Measurements from ENCODE around the gene SLC22A24. TPM values are rescaled to one million over a fixed set of nuclear protein-coding genes. Genes with fewer than 3 reads are reported as not detected.
"Not testable (repeated sequence)": the region's sequence is repeated elsewhere in the genome, so short reads cannot be mapped to it uniquely, and the experiment has no call there.

SLC22A24 gene
- total RNA-seq, 1 experiment from 2014 or later = not detected

- no peak overlapping the region for H3K4me3 ChIP-seq (ENCODE audit: low read length)
- DNase-seq = no peak
- H3K4me2 ChIP-seq (ENCODE audit: low read depth, low read length, poor library complexity, severe bottlenecking) = no peak overlapping the region
- H3K27ac ChIP-seq (ENCODE audit: low read length) = no peak overlapping the region
- H3K9me2 ChIP-seq (replicated peaks; ENCODE audit: insufficient read depth, low read length) = no peaks in the 10 kb centered on the region
- no peaks in the 10 kb centered on the region for H3K79me2 ChIP-seq (ENCODE audit: low read length)
- no peaks in the 10 kb centered on the region for H3K27me3 ChIP-seq (ENCODE audit: low read length)
- no peaks in the 10 kb centered on the region for H3K9me3 ChIP-seq (ENCODE audit: low read length)
- H3K36me3 ChIP-seq (ENCODE audit: insufficient read depth, low read length) = no peaks in the 10 kb centered on the region
- no peaks in the 10 kb centered on the region for H3K4me1 ChIP-seq (ENCODE audit: low read length)
- H2AFZ ChIP-seq (ENCODE audit: low read length) = no peak overlapping the region
- no peak overlapping the region for H3K9ac ChIP-seq (ENCODE audit: low read length)
- no peaks in the 10 kb centered on the region for H4K20me1 ChIP-seq (ENCODE audit: insufficient read depth, low read depth, low read length)
These were observed 10.8 kb downstream of the SLC22A24 start for GRCh38 chr11:63132985-63133775.

- Histone ChIP-seq H3K4me3 (ENCODE audit: low read length) (no peak overlapping the region), H2AFZ (ENCODE audit: low read length) (no peak overlapping the region), H3K27me3 (ENCODE audit: low read length) (no peaks in the 10 kb centered on the region), H3K9me2 (replicated peaks; ENCODE audit: insufficient read depth, low read length) (no peaks in the 10 kb centered on the region), H3K9ac (ENCODE audit: low read length) (no peak overlapping the region), H3K79me2 (ENCODE audit: low read length) (no peaks in the 10 kb centered on the region), H3K36me3 (ENCODE audit: insufficient read depth, low read length) (no peaks in the 10 kb centered on the region), H3K4me2 (ENCODE audit: low read depth, low read length, poor library complexity, severe bottlenecking) (no peak overlapping the region), H4K20me1 (ENCODE audit: insufficient read depth, low read depth, low read length) (no peaks in the 10 kb centered on the region), H3K9me3 (ENCODE audit: low read length) (peaks cover 16% of the 10 kb centered on the region), H3K4me1 (ENCODE audit: low read length) (no peaks in the 10 kb centered on the region), H3K27ac (ENCODE audit: low read length) (no peak overlapping the region)
- DNase-seq = no peak
These were observed 44.5 kb downstream of the SLC22A24 start for GRCh38 chr11:63099555-63099954.

DNA sequence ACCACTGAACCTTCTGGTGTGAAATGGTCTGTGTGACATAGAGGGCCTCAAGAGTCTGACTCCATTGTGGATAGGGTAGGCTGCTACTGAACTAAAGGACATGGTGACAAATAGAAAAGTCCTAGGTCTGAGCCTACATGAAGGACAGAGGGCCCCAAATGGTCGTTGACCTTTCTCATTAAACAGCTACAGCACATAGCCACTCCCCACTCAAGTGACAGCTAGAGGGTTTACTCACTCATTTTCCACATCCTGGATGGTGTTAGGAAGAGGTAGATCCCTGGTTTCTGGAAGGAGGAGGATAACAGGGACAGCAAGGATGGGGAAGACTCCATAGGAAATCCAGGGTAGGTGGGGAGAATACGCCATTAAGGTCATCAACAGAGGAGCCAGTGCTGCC is 63.3 kb downstream of the SLC22A24 start:
- no peaks in the 10 kb centered on the region for H3K9me2 ChIP-seq (replicated peaks; ENCODE audit: insufficient read depth, low read length)
- H2AFZ ChIP-seq (ENCODE audit: low read length) = no peak overlapping the region
- no peaks in the 10 kb centered on the region for H4K20me1 ChIP-seq (ENCODE audit: insufficient read depth, low read depth, low read length)
- no peaks in the 10 kb centered on the region for H3K79me2 ChIP-seq (ENCODE audit: low read length)
- H3K36me3 ChIP-seq (ENCODE audit: insufficient read depth, low read length) = no peaks in the 10 kb centered on the region
- H3K27ac ChIP-seq (ENCODE audit: low read length) = no peak overlapping the region
- no peak for DNase-seq
- no peak overlapping the region for H3K4me2 ChIP-seq (ENCODE audit: low read depth, low read length, poor library complexity, severe bottlenecking)
- H3K4me3 ChIP-seq (ENCODE audit: low read length) = no peak overlapping the region
- H3K27me3 ChIP-seq (ENCODE audit: low read length) = no peaks in the 10 kb centered on the region
- no peak overlapping the region for H3K9ac ChIP-seq (ENCODE audit: low read length)
- no peaks in the 10 kb centered on the region for H3K9me3 ChIP-seq (ENCODE audit: low read length)
- H3K4me1 ChIP-seq (ENCODE audit: low read length) = no peaks in the 10 kb centered on the region

DNA sequence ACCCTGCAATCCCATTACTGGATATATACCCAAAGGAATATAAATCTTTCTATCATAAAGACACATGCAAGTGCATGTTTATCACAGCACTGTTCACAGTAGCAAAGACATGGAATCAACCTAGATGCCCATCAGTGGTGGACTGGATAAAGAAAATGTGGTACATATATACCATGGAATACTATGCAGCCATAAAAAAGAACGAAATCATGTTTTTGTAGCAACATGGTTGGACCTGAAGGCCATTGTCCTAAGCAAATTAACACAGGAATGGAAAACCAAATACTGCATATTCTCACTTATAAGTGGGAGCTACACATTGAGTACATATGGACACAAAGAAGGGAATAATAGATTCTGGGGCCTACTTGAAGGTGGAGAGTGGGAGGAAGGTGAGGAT is 97.8 kb downstream of the SLC22A24 start:
- not testable (repeated sequence) for H3K4me3 ChIP-seq (ENCODE audit: low read length); H3K4me2 ChIP-seq (ENCODE audit: low read depth, low read length, poor library complexity, severe bottlenecking); H3K27ac ChIP-seq (ENCODE audit: low read length); H3K27me3 ChIP-seq (ENCODE audit: low read length); H3K4me1 ChIP-seq (ENCODE audit: low read length); H3K36me3 ChIP-seq (ENCODE audit: insufficient read depth, low read length); H4K20me1 ChIP-seq (ENCODE audit: insufficient read depth, low read depth, low read length); H3K9ac ChIP-seq (ENCODE audit: low read length); H3K79me2 ChIP-seq (ENCODE audit: low read length); H3K9me3 ChIP-seq (ENCODE audit: low read length); H2AFZ ChIP-seq (ENCODE audit: low read length); DNase-seq; H3K9me2 ChIP-seq (replicated peaks; ENCODE audit: insufficient read depth, low read length)

GRCh38 chr11:63042596-63042995 is 101.4 kb downstream of the SLC22A24 start:
- H2AFZ ChIP-seq (ENCODE audit: low read length) = no peak overlapping the region

DNA sequence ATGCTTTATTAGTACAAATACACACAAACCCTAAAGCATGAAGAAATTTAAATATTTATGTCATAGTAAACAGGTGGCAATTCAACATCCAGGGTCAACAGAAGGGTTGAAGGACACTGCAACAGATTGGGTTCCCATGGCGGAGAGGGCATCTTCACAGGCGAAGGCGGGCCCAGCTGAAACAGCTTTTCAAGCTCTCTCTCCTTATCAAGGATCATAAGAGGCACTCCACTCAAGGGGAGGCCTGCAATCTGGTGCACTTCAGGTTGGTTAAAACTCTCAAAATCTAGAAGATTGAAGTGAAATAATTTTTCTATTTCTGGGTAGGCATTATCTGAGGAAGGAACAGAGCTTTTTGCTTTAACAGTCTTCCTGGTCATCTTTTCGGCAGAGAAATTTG is 111.6 kb downstream of the SLC22A24 start:
- Histone ChIP-seq H3K36me3 (ENCODE audit: insufficient read depth, low read length) (no peaks in the 10 kb centered on the region), H3K9ac (ENCODE audit: low read length) (no peak overlapping the region), H2AFZ (ENCODE audit: low read length) (no peak overlapping the region), H3K4me2 (ENCODE audit: low read depth, low read length, poor library complexity, severe bottlenecking) (no peak overlapping the region), H3K9me2 (replicated peaks; ENCODE audit: insufficient read depth, low read length) (no peaks in the 10 kb centered on the region), H3K27ac (ENCODE audit: low read length) (no peak overlapping the region), H3K79me2 (ENCODE audit: low read length) (no peaks in the 10 kb centered on the region), H3K4me1 (ENCODE audit: low read length) (no peaks in the 10 kb centered on the region), H3K27me3 (ENCODE audit: low read length) (no peaks in the 10 kb centered on the region), H3K9me3 (ENCODE audit: low read length) (no peaks in the 10 kb centered on the region), H3K4me3 (ENCODE audit: low read length) (no peak overlapping the region), H4K20me1 (ENCODE audit: insufficient read depth, low read depth, low read length) (no peaks in the 10 kb centered on the region)
- no peak for DNase-seq

More at GRCh38 chr11:63042596-63042995, 101.4 kb downstream of the SLC22A24 start:
- H3K9me2 ChIP-seq (replicated peaks; ENCODE audit: insufficient read depth, low read length) = no peaks in the 10 kb centered on the region
- H3K27ac ChIP-seq (ENCODE audit: low read length) = no peak overlapping the region
- H3K4me3 ChIP-seq (ENCODE audit: low read length) = no peak overlapping the region
- no peak overlapping the region for H3K4me2 ChIP-seq (ENCODE audit: low read depth, low read length, poor library complexity, severe bottlenecking)
- no peaks in the 10 kb centered on the region for H4K20me1 ChIP-seq (ENCODE audit: insufficient read depth, low read depth, low read length)
- no peaks in the 10 kb centered on the region for H3K27me3 ChIP-seq (ENCODE audit: low read length)
- H3K4me1 ChIP-seq (ENCODE audit: low read length) = no peaks in the 10 kb centered on the region
- no peaks in the 10 kb centered on the region for H3K36me3 ChIP-seq (ENCODE audit: insufficient read depth, low read length)
- H3K9me3 ChIP-seq (ENCODE audit: low read length) = no peaks in the 10 kb centered on the region
- H3K79me2 ChIP-seq (ENCODE audit: low read length) = no peaks in the 10 kb centered on the region
- DNase-seq = no peak
- no peak overlapping the region for H3K9ac ChIP-seq (ENCODE audit: low read length)

Other genes with a start within 250 kb of the SLC22A24 start
- gene CHRM1, start 222.9 kb downstream of the SLC22A24 start, total RNA-seq (2014; rRNA removed; shearing (Covaris generic); ENCODE audit: low replicate concordance) = not detected in 2 replicates
- not detected in 2 replicates for gene SLC22A6, start 159.3 kb downstream of the SLC22A24 start, total RNA-seq (2014; rRNA removed; shearing (Covaris generic); ENCODE audit: low replicate concordance)
- gene SLC22A8, start 128.4 kb downstream of the SLC22A24 start, total RNA-seq (2014; rRNA removed; shearing (Covaris generic); ENCODE audit: low replicate concordance) = not detected in 2 replicates
- not detected in 2 replicates for gene SLC22A25, start 99.4 kb upstream of the SLC22A24 start, total RNA-seq (2014; rRNA removed; shearing (Covaris generic); ENCODE audit: low replicate concordance)
- gene SLC22A9, start 225.6 kb upstream of the SLC22A24 start, total RNA-seq (2014; rRNA removed; shearing (Covaris generic); ENCODE audit: low replicate concordance) = not detected in 2 replicates

All from Karpas-422 (cell line).